ENCODE data around the gene SPAG9. TPM values are rescaled to one million over a fixed set of nuclear protein-coding genes. Genes with fewer than 3 reads are reported as not detected.

Gene SPAG9
- total and polyA plus RNA-seq, 2 donors: 35.6 to 37.3 TPM

GRCh38 chr17:51149163-51149562 is 28.5 kb upstream of the SPAG9 start:
- H3K9me3 ChIP-seq (ENCODE audit: control insufficient read depth in 2 of 2, insufficient read depth in 1 of 2, low read length in 1 of 2): no peaks in the 10 kb centered on the region
- WGBS: 95% methylated on average over 2 of the region's 2 CpGs
- peaks cover 4 to 6% of the 10 kb centered on the region in 2 donors for H3K4me1 ChIP-seq (ENCODE audit: control insufficient read depth in 2 of 2, insufficient read depth in 2 of 2, low read length in 2 of 2)
- no peak overlapping the region for H3K4me3 ChIP-seq (ENCODE audit: low read length in 2 of 2)
- H3K27ac ChIP-seq (ENCODE audit: low read depth in 1 of 2, low read length in 1 of 2): no peak overlapping the region
- H3K36me3 ChIP-seq (ENCODE audit: control insufficient read depth in 2 of 2, insufficient read depth in 2 of 2, low read length in 1 of 2): no peaks in the 10 kb centered on the region
- DNase-seq (ENCODE audit: low read depth in 6 of 9, low spot score in 9 of 9): no peak
- H3K27me3 ChIP-seq (ENCODE audit: control insufficient read depth in 2 of 2, insufficient read depth in 1 of 2, low read length in 1 of 2): no peaks in the 10 kb centered on the region

- WGBS: 87% methylated on average over 4 of the region's 4 CpGs
- Histone ChIP-seq H3K27me3 (ENCODE audit: control insufficient read depth in 2 of 2, insufficient read depth in 1 of 2, low read length in 1 of 2) (no peaks in the 10 kb centered on the region), H3K4me3 (ENCODE audit: low read length in 2 of 2) (no peak overlapping the region), H3K4me1 (ENCODE audit: control insufficient read depth in 2 of 2, insufficient read depth in 2 of 2, low read length in 2 of 2) (peaks cover under 1% of the 10 kb centered on the region in 2 donors), H3K36me3 (ENCODE audit: control insufficient read depth in 2 of 2, insufficient read depth in 2 of 2, low read length in 1 of 2) (no peaks in the 10 kb centered on the region), H3K27ac (ENCODE audit: low read depth in 1 of 2, low read length in 1 of 2) (no peak overlapping the region), H3K9me3 (ENCODE audit: control insufficient read depth in 2 of 2, insufficient read depth in 1 of 2, low read length in 1 of 2) (no peaks in the 10 kb centered on the region)
- DNase-seq (ENCODE audit: low read depth in 6 of 9, low spot score in 9 of 9): no peak
Observed at GRCh38 chr17:51147650-51148049, 27.0 kb upstream of the SPAG9 start.

- Histone ChIP-seq H3K27me3 (ENCODE audit: control insufficient read depth in 2 of 2, insufficient read depth in 1 of 2, low read length in 1 of 2) (no peaks in the 10 kb centered on the region), H3K36me3 (ENCODE audit: control insufficient read depth in 2 of 2, insufficient read depth in 2 of 2, low read length in 1 of 2) (no peaks in the 10 kb centered on the region), H3K9me3 (ENCODE audit: control insufficient read depth in 2 of 2, insufficient read depth in 1 of 2, low read length in 1 of 2) (no peaks in the 10 kb centered on the region), H3K27ac (ENCODE audit: low read depth in 1 of 2, low read length in 1 of 2) (no peak overlapping the region), H3K4me1 (ENCODE audit: control insufficient read depth in 2 of 2, insufficient read depth in 2 of 2, low read length in 2 of 2) (no peaks in the 10 kb centered on the region), H3K4me3 (ENCODE audit: low read length in 2 of 2) (no peak overlapping the region)
- 80% methylated on average over 6 of the region's 6 CpGs for WGBS
- DNase-seq (ENCODE audit: low read depth in 6 of 9, low spot score in 9 of 9): no peak
Observed at GRCh38 chr17:51144266-51145022, 23.8 kb upstream of the SPAG9 start.

- Histone ChIP-seq H3K36me3 (ENCODE audit: control insufficient read depth in 2 of 2, insufficient read depth in 2 of 2, low read length in 1 of 2) (no peaks in the 10 kb centered on the region), H3K27ac (ENCODE audit: low read depth in 1 of 2, low read length in 1 of 2) (no peak overlapping the region), H3K27me3 (ENCODE audit: control insufficient read depth in 2 of 2, insufficient read depth in 1 of 2, low read length in 1 of 2) (no peaks in the 10 kb centered on the region), H3K4me3 (ENCODE audit: low read length in 2 of 2) (no peak overlapping the region), H3K9me3 (ENCODE audit: control insufficient read depth in 2 of 2, insufficient read depth in 1 of 2, low read length in 1 of 2) (no peaks in the 10 kb centered on the region), H3K4me1 (ENCODE audit: control insufficient read depth in 2 of 2, insufficient read depth in 2 of 2, low read length in 2 of 2) (no peaks in the 10 kb centered on the region)
- DNase-seq (ENCODE audit: low read depth in 6 of 9, low spot score in 9 of 9): no peak
- WGBS: 96% methylated on average over 2 of the region's 2 CpGs
Observed at GRCh38 chr17:51142597-51142996, 21.9 kb upstream of the SPAG9 start.

- H3K9me3 ChIP-seq (ENCODE audit: control insufficient read depth in 2 of 2, insufficient read depth in 1 of 2, low read length in 1 of 2): no peaks in the 10 kb centered on the region
- no peaks in the 10 kb centered on the region for H3K27me3 ChIP-seq (ENCODE audit: control insufficient read depth in 2 of 2, insufficient read depth in 1 of 2, low read length in 1 of 2)
- H3K4me1 ChIP-seq (ENCODE audit: control insufficient read depth in 2 of 2, insufficient read depth in 2 of 2, low read length in 2 of 2): no peaks in the 10 kb centered on the region
- no peak for DNase-seq (ENCODE audit: low read depth in 6 of 9, low spot score in 9 of 9)
- 99% methylated on average over 3 of the region's 3 CpGs for WGBS
- no peak overlapping the region for H3K27ac ChIP-seq (ENCODE audit: low read depth in 1 of 2, low read length in 1 of 2)
- no peak overlapping the region for H3K4me3 ChIP-seq (ENCODE audit: low read length in 2 of 2)
- no peaks in the 10 kb centered on the region for H3K36me3 ChIP-seq (ENCODE audit: control insufficient read depth in 2 of 2, insufficient read depth in 2 of 2, low read length in 1 of 2)
Observed at GRCh38 chr17:51135956-51136355, 15.3 kb upstream of the SPAG9 start.

GRCh38 chr17:51133365-51133764 is 12.7 kb upstream of the SPAG9 start:
- H3K36me3 ChIP-seq (ENCODE audit: control insufficient read depth in 2 of 2, insufficient read depth in 2 of 2, low read length in 1 of 2): no peaks in the 10 kb centered on the region
- H3K9me3 ChIP-seq (ENCODE audit: control insufficient read depth in 2 of 2, insufficient read depth in 1 of 2, low read length in 1 of 2): no peaks in the 10 kb centered on the region
- no peaks in the 10 kb centered on the region for H3K4me1 ChIP-seq (ENCODE audit: control insufficient read depth in 2 of 2, insufficient read depth in 2 of 2, low read length in 2 of 2)
- 93% methylated on average over 2 of the region's 2 CpGs for WGBS
- no peak for DNase-seq (ENCODE audit: low read depth in 6 of 9, low spot score in 9 of 9)
- no peak overlapping the region for H3K27ac ChIP-seq (ENCODE audit: low read depth in 1 of 2, low read length in 1 of 2)
- H3K4me3 ChIP-seq (ENCODE audit: low read length in 2 of 2): no peak overlapping the region
- no peaks in the 10 kb centered on the region for H3K27me3 ChIP-seq (ENCODE audit: control insufficient read depth in 2 of 2, insufficient read depth in 1 of 2, low read length in 1 of 2)

GRCh38 chr17:51132964-51133319 is 12.3 kb upstream of the SPAG9 start:
- Histone ChIP-seq H3K36me3 (ENCODE audit: control insufficient read depth in 2 of 2, insufficient read depth in 2 of 2, low read length in 1 of 2) (no peaks in the 10 kb centered on the region), H3K9me3 (ENCODE audit: control insufficient read depth in 2 of 2, insufficient read depth in 1 of 2, low read length in 1 of 2) (no peaks in the 10 kb centered on the region), H3K27ac (ENCODE audit: low read depth in 1 of 2, low read length in 1 of 2) (no peak overlapping the region), H3K27me3 (ENCODE audit: control insufficient read depth in 2 of 2, insufficient read depth in 1 of 2, low read length in 1 of 2) (no peaks in the 10 kb centered on the region), H3K4me3 (ENCODE audit: low read length in 2 of 2) (no peak overlapping the region), H3K4me1 (ENCODE audit: control insufficient read depth in 2 of 2, insufficient read depth in 2 of 2, low read length in 2 of 2) (no peaks in the 10 kb centered on the region)
- no peak for DNase-seq (ENCODE audit: low read depth in 6 of 9, low spot score in 9 of 9)

- 90% methylated on average over 3 of the region's 3 CpGs for whole genome bisulfite sequencing
- H3K27me3 ChIP-seq (ENCODE audit: control insufficient read depth in 2 of 2, insufficient read depth in 1 of 2, low read length in 1 of 2): no peaks in the 10 kb centered on the region
- no peak overlapping the region for H3K27ac ChIP-seq (ENCODE audit: low read depth in 1 of 2, low read length in 1 of 2)
- no peaks in the 10 kb centered on the region for H3K9me3 ChIP-seq (ENCODE audit: control insufficient read depth in 2 of 2, insufficient read depth in 1 of 2, low read length in 1 of 2)
- H3K36me3 ChIP-seq (ENCODE audit: control insufficient read depth in 2 of 2, insufficient read depth in 2 of 2, low read length in 1 of 2): no peaks in the 10 kb centered on the region
- DNase-seq (ENCODE audit: low read depth in 6 of 9, low spot score in 9 of 9): no peak
- H3K4me1 ChIP-seq (ENCODE audit: control insufficient read depth in 2 of 2, insufficient read depth in 2 of 2, low read length in 2 of 2): no peaks in the 10 kb centered on the region
- H3K4me3 ChIP-seq (ENCODE audit: low read length in 2 of 2): no peak overlapping the region
Observed at GRCh38 chr17:51128076-51128475, 7.4 kb upstream of the SPAG9 start.

GRCh38 chr17:51124640-51125503 is 4.2 kb upstream of the SPAG9 start:
- H3K36me3 ChIP-seq (ENCODE audit: control insufficient read depth in 2 of 2, insufficient read depth in 2 of 2, low read length in 1 of 2): no peaks in the 10 kb centered on the region
- no peaks in the 10 kb centered on the region for H3K27me3 ChIP-seq (ENCODE audit: control insufficient read depth in 2 of 2, insufficient read depth in 1 of 2, low read length in 1 of 2)
- no peak overlapping the region for H3K27ac ChIP-seq (ENCODE audit: low read depth in 1 of 2, low read length in 1 of 2)
- no peaks in the 10 kb centered on the region for H3K9me3 ChIP-seq (ENCODE audit: control insufficient read depth in 2 of 2, insufficient read depth in 1 of 2, low read length in 1 of 2)
- no peak overlapping the region for H3K4me3 ChIP-seq (ENCODE audit: low read length in 2 of 2)
- DNase-seq (ENCODE audit: low read depth in 6 of 9, low spot score in 9 of 9): no peak
- 97% methylated on average over 5 of the region's 5 CpGs for WGBS
- H3K4me1 ChIP-seq (ENCODE audit: control insufficient read depth in 2 of 2, insufficient read depth in 2 of 2, low read length in 2 of 2): peaks cover 10% of the 10 kb centered on the region in 2 donors

All from thymus (tissue), 11 donors.